Endodermal cell (in vitro differentiated cells): ENCODE results near the gene C1orf105. TPM values are rescaled to one million over a fixed set of nuclear protein-coding genes. Genes with fewer than 3 reads are reported as not detected.

Experiments
- DNase-seq: peaks from one replicate; pipeline ENCODE4 v3.0.0-alpha.2; 2017
- H3K27ac ChIP-seq: 2 replicates; pipeline ENCODE4 v1.5.1; 2013; ENCODE audit warnings: mild to moderate bottlenecking, low read depth, low read length, moderate library complexity
- H3K27me3 ChIP-seq: 2 replicates; pipeline ENCODE4 v1.6.1; 2013; ENCODE audit warnings: mild to moderate bottlenecking, low read length, moderate library complexity; ENCODE audit not compliant: insufficient read depth, control insufficient read depth, poor library complexity, severe bottlenecking
- H3K36me3 ChIP-seq: 2 replicates; pipeline ENCODE4 v1.7.0; 2013; ENCODE audit warnings: mild to moderate bottlenecking, low read length, moderate library complexity; ENCODE audit not compliant: control insufficient read depth, insufficient read depth
- H3K4me1 ChIP-seq: one replicate; pipeline ENCODE4 v1.7.0; 2013; ENCODE audit warnings: low read length; ENCODE audit not compliant: control insufficient read depth, insufficient read depth
- H3K4me3 ChIP-seq: 2 replicates; pipeline ENCODE4 v1.5.1; 2013; ENCODE audit warnings: mild to moderate bottlenecking, low read length, moderate library complexity
- H3K9ac ChIP-seq: 2 replicates; pipeline ENCODE4 v1.6.1; 2013; ENCODE audit warnings: mild to moderate bottlenecking, low read length, moderate library complexity; ENCODE audit not compliant: poor library complexity, severe bottlenecking; ENCODE audit errors: extremely low read depth
- H3K9me3 ChIP-seq: 2 replicates; pipeline ENCODE4 v1.6.1; 2013; ENCODE audit warnings: mild to moderate bottlenecking, low read length, moderate library complexity; ENCODE audit not compliant: control insufficient read depth
- H3K27ac Mint-ChIP-seq: 2 replicates; pipeline ENCODE4 v1.8.0; 2020; ENCODE audit warnings: mixed read lengths
- H3K27me3 Mint-ChIP-seq: 2 replicates; pipeline ENCODE4 v1.8.0; 2021; ENCODE audit warnings: mild to moderate bottlenecking, mixed read lengths; ENCODE audit not compliant: insufficient read depth
- H3K36me3 Mint-ChIP-seq: 2 replicates; pipeline ENCODE4 v1.8.0; 2020; ENCODE audit warnings: low read depth, mixed read lengths
- H3K4me1 Mint-ChIP-seq: 2 replicates; pipeline ENCODE4 v1.8.0; 2020; ENCODE audit warnings: mixed read lengths
- H3K4me3 Mint-ChIP-seq: 2 replicates; pipeline ENCODE4 v1.8.0; 2020; ENCODE audit warnings: mild to moderate bottlenecking, moderate library complexity, mixed read lengths
- H3K9me3 Mint-ChIP-seq: 2 replicates; pipeline ENCODE4 v1.8.0; 2020; ENCODE audit warnings: mild to moderate bottlenecking, mixed read lengths
- WGBS, 2 experiments: methylation state at CpG; one replicate each; pipeline versions ENCODE4 v1.1.5 to v1.1.7; 2013; ENCODE audit warnings: missing lambda C conversion rate in 2 of 2, mixed read lengths in 1 of 2; ENCODE audit not compliant: insufficient coverage in 1 of 2, insufficient read length in 1 of 2; 5-methylcytosine and 5-hydroxymethylcytosine counted together
- total RNA-seq, 2 donors: library from RNA; stranded (reverse); fragmentation: NEBNext Ultra II Directional in 1 of 2; extraction: Animal tissue kit (Norgen Biotek cat#: 25700) in 1 of 2; gene quantifications; 2 replicates in 1 of 2; 3 replicates in 1 of 2; pipeline ENCODE4 v1.2.1, GENCODE V29; 2021
- TF ChIP-seq, protein P1 (sequence below): fragments of 200-600 bp; sonication (generic); conservative IDR thresholded peaks from 2 replicates; pipeline ENCODE4 v1.5.0; 2021; ENCODE audit warnings: antibody characterized with exemption, mild to moderate bottlenecking

Gene C1orf105
- total RNA-seq, 2 donors from 2014 or later = not detected

DNA sequence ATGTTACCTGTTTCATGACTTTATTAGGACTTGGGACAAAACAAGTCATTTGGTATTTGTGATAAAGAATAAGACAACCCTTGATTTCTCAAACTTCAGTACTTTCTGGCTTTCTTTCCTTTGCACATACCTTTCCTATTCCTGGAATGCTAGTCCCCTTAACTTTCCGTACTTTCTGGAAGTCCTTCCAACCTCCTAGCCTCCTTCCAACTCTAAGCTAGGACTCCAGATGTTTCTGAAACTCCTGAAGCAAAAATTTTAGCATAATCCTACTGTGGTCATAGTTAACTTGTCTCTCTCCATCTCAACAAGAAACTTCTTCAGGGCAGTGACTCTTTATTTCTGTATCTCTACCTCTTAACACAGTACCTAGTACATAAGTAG is 19.8 kb upstream of the C1orf105 start:
- Histone ChIP-seq H3K27ac (no peak overlapping the region), H3K36me3 (no peaks in the 10 kb centered on the region), H3K27me3 (no peaks in the 10 kb centered on the region), H3K9me3 (no peaks in the 10 kb centered on the region), H3K4me3 (no peak overlapping the region), H3K9ac (no peak overlapping the region), H3K4me1 (no peaks in the 10 kb centered on the region)
- Mint-ChIP-seq H3K4me1 (peaks cover 11% of the 10 kb centered on the region), H3K9me3 (no peaks in the 10 kb centered on the region), H3K4me3 (no peak overlapping the region), H3K36me3 (no peaks in the 10 kb centered on the region), H3K27me3 (no peaks in the 10 kb centered on the region), H3K27ac (no peak overlapping the region)
- TF ChIP-seq, protein P1, sequence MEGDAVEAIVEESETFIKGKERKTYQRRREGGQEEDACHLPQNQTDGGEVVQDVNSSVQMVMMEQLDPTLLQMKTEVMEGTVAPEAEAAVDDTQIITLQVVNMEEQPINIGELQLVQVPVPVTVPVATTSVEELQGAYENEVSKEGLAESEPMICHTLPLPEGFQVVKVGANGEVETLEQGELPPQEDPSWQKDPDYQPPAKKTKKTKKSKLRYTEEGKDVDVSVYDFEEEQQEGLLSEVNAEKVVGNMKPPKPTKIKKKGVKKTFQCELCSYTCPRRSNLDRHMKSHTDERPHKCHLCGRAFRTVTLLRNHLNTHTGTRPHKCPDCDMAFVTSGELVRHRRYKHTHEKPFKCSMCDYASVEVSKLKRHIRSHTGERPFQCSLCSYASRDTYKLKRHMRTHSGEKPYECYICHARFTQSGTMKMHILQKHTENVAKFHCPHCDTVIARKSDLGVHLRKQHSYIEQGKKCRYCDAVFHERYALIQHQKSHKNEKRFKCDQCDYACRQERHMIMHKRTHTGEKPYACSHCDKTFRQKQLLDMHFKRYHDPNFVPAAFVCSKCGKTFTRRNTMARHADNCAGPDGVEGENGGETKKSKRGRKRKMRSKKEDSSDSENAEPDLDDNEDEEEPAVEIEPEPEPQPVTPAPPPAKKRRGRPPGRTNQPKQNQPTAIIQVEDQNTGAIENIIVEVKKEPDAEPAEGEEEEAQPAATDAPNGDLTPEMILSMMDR = no peak
- DNase-seq = no peak
- WGBS, 2 experiments = 90 to 91% methylated on average over 1 of the region's 1 CpG

DNA sequence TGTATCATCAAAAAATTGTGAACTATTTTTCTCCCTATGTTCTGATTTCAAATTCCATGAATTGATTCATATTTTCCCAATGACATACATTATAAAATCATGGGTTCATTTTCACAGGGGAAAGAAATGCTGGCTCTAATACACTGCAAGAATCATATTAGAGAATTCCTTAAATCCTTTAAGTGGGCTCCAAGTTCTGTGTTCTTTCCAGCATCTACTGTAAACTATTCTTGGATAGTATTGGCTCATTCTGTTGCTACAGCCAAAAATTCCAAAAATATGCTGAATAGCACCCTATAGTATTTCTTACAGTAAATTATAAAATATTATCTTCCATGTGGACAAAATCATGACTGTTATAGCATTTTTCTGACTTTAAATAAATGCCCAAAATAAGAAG is 19.0 kb upstream of the C1orf105 start:
- DNase-seq = no peak
- Histone ChIP-seq H3K27ac (no peak overlapping the region), H3K4me1 (no peaks in the 10 kb centered on the region), H3K27me3 (no peaks in the 10 kb centered on the region), H3K4me3 (no peak overlapping the region), H3K9ac (no peak overlapping the region), H3K36me3 (no peaks in the 10 kb centered on the region), H3K9me3 (no peaks in the 10 kb centered on the region)
- H3K36me3 Mint-ChIP-seq = no peaks in the 10 kb centered on the region
- TF ChIP-seq, protein P1 = no peak
- no peak overlapping the region for H3K4me3 Mint-ChIP-seq
- H3K27me3 Mint-ChIP-seq = no peaks in the 10 kb centered on the region
- H3K9me3 Mint-ChIP-seq = no peaks in the 10 kb centered on the region
- H3K27ac Mint-ChIP-seq = no peak overlapping the region
- H3K4me1 Mint-ChIP-seq = peaks cover 11% of the 10 kb centered on the region

- Histone ChIP-seq H3K4me1 (no peaks in the 10 kb centered on the region), H3K9me3 (no peaks in the 10 kb centered on the region), H3K27ac (no peak overlapping the region), H3K9ac (no peak overlapping the region), H3K4me3 (no peak overlapping the region), H3K27me3 (no peaks in the 10 kb centered on the region), H3K36me3 (no peaks in the 10 kb centered on the region)
- Mint-ChIP-seq H3K36me3 (no peaks in the 10 kb centered on the region), H3K4me3 (no peak overlapping the region), H3K4me1 (peaks cover 11% of the 10 kb centered on the region), H3K27ac (no peak overlapping the region), H3K9me3 (no peaks in the 10 kb centered on the region), H3K27me3 (no peaks in the 10 kb centered on the region)
- 77 to 81% methylated on average over 5 of the region's 5 CpGs for WGBS, 2 experiments
- TF ChIP-seq, protein P1 = peak; percentile 79
- DNase-seq = peak; percentile 67
These were observed 18.6 kb upstream of the C1orf105 start for GRCh38 chr1:172401892-172402291.
